Skeletal muscle satellite cell (primary cell): Measurements from ENCODE around the gene GALNT9.
A peak's percentile ranks its signal among the peaks of the same experiment; 100 is the strongest.

ENCODE experiments used
- H3K27me3 ChIP-seq: 2 replicates; pipeline ENCODE4 v1.7.0; 2013; ENCODE audit warnings: low read length; ENCODE audit not compliant: control insufficient read depth, insufficient read depth
- H3K36me3 ChIP-seq: 2 replicates; pipeline ENCODE4 v1.7.0; 2013; ENCODE audit warnings: mild to moderate bottlenecking, control low read depth, low read length; ENCODE audit not compliant: insufficient read depth
- H3K4me1 ChIP-seq: 2 replicates; pipeline ENCODE4 v1.7.0; 2013; ENCODE audit warnings: low read length; ENCODE audit not compliant: control insufficient read depth, insufficient read depth
- H3K4me2 ChIP-seq: 2 replicates; pipeline ENCODE4 v1.7.0; 2013; ENCODE audit warnings: mild to moderate bottlenecking, low read length
- H3K4me3 ChIP-seq: 2 replicates; pipeline ENCODE4 v1.7.0; 2013; ENCODE audit warnings: low read length
- H3K9ac ChIP-seq: 2 replicates; pipeline ENCODE4 v1.7.0; 2013; ENCODE audit warnings: mild to moderate bottlenecking, low read depth, low read length, moderate library complexity
- H3K9me3 ChIP-seq: replicated peaks from 2 replicates; pipeline ENCODE4 v1.7.0; 2013; ENCODE audit warnings: mild to moderate bottlenecking, control low read depth, low read length

Gene GALNT9

DNA sequence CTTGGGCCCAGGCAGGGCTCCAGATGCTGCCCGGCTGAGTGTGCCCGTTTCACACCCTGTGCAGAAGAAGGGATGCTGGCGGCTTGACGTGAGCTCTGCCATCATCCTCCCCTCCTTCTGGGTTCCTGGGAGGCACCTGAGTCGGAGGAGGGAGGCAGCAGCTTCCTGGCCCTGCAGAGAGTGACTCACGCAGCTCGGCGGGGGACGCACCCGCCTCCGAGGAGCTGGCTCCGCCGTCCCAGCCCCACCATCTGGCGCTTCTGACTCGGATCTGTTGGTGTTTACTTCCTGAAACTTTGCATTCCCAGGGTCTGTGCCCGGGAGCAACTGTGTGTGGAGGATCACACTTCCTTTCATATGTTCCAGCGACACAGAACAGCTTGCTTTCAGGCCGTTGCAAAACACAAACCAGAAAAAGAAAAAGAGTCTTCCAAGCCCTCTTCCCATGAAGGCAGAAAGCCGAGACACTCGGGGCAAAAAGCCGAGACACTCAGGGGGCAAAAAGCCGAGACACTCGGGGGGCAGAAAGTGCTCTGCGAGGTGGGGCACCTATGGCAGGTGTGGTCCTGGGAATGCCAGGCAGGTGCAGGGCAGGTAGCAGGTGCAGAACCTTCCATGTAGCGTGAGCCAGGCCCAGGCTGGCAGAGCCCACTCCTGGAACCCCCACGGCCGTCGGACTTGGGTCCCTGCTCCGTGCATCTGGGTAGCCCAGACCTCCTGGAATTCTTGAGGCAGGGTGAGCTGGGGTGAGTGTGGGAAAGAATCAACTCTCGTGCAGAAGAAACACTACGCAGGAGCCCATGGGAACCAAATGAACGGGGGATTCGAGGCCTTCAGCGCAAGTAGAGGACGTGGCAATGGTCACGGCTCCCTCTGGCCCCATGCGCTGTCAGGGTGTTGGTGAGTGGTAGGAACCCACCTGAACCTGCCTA is 27.6 kb upstream of the GALNT9 start:
- peaks cover 31% of the 10 kb centered on the region for H3K27me3 ChIP-seq
- H3K4me1 ChIP-seq: no peaks in the 10 kb centered on the region
- H3K4me3 ChIP-seq: no peak overlapping the region
- peaks cover 3% of the 10 kb centered on the region for H3K9me3 ChIP-seq
- H3K9ac ChIP-seq: no peak overlapping the region
- H3K36me3 ChIP-seq: no peaks in the 10 kb centered on the region
- peak overlapping the region; percentile 58 for H3K4me2 ChIP-seq

- no peak overlapping the region for H3K9ac ChIP-seq
- no peaks in the 10 kb centered on the region for H3K36me3 ChIP-seq
- H3K4me1 ChIP-seq: no peaks in the 10 kb centered on the region
- peaks cover 3% of the 10 kb centered on the region for H3K9me3 ChIP-seq
- no peak overlapping the region for H3K4me3 ChIP-seq
- H3K27me3 ChIP-seq: peaks cover 31% of the 10 kb centered on the region
- no peak overlapping the region for H3K4me2 ChIP-seq
Measured at GRCh38 chr12:132355742-132356681, 26.6 kb upstream of the GALNT9 start.

GRCh38 chr12:132354982-132355680 is 25.7 kb upstream of the GALNT9 start:
- no peaks in the 10 kb centered on the region for H3K36me3 ChIP-seq
- H3K9ac ChIP-seq: no peak overlapping the region
- H3K9me3 ChIP-seq: no peaks in the 10 kb centered on the region
- peaks cover 31% of the 10 kb centered on the region for H3K27me3 ChIP-seq
- H3K4me1 ChIP-seq: no peaks in the 10 kb centered on the region
- no peak overlapping the region for H3K4me3 ChIP-seq
- no peak overlapping the region for H3K4me2 ChIP-seq

- H3K27me3 ChIP-seq: peaks cover 31% of the 10 kb centered on the region
Measured at GRCh38 chr12:132354211-132354981, 25.0 kb upstream of the GALNT9 start.

GRCh38 chr12:132353811-132354210 is 24.4 kb upstream of the GALNT9 start:
- Histone ChIP-seq H3K9me3 (no peaks in the 10 kb centered on the region), H3K4me3 (no peak overlapping the region), H3K4me1 (no peaks in the 10 kb centered on the region), H3K36me3 (no peaks in the 10 kb centered on the region), H3K9ac (no peak overlapping the region), H3K4me2 (no peak overlapping the region), H3K27me3 (peaks cover 31% of the 10 kb centered on the region)

More at GRCh38 chr12:132354211-132354981, 25.0 kb upstream of the GALNT9 start:
- Histone ChIP-seq H3K9ac (no peak overlapping the region), H3K36me3 (no peaks in the 10 kb centered on the region), H3K4me2 (no peak overlapping the region), H3K4me1 (no peaks in the 10 kb centered on the region), H3K9me3 (no peaks in the 10 kb centered on the region), H3K4me3 (no peak overlapping the region)

GRCh38 chr12:132352896-132353800 is 23.8 kb upstream of the GALNT9 start:
- Histone ChIP-seq H3K27me3 (peaks cover 31% of the 10 kb centered on the region), H3K9ac (no peak overlapping the region), H3K4me3 (no peak overlapping the region), H3K4me1 (no peaks in the 10 kb centered on the region), H3K4me2 (no peak overlapping the region), H3K36me3 (no peaks in the 10 kb centered on the region), H3K9me3 (no peaks in the 10 kb centered on the region)

DNA sequence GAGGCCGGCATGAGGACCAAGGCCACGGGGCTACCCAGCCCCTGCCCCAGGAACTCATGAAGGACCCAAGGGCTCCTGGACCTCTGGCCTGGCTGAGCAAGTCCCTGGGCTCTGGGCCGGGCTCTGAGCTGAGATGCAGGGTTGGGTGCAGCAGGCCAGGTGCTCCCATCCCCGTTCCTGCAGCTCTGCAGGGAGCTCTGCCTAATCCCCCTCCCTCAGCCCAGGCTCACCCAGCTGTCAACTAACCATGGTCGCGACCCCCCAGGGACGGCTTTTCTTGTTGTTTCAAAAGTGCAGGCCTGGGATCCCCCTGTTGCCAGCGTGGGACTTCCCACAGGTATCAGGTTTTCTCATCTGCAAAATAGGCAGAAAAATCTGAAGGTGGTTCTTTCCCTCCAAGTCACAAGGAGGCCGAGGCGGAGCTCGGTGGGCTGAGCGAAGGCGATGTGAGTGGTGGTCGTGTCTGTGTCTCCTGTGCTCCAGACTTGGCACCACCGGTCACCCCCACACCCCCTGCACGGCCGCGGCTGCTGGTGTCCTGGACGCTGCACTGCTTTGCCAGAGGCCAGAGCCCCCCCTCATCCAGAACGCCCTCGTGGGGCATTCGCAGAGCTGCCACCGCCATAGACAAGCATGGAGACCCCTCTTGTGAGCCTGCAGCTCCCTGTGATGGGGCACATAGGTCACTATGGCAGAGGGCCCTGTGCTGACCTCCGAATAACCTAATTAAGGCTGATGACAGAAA is 22.5 kb upstream of the GALNT9 start:
- Histone ChIP-seq H3K9me3 (no peaks in the 10 kb centered on the region), H3K4me1 (no peaks in the 10 kb centered on the region), H3K4me3 (no peak overlapping the region), H3K4me2 (no peak overlapping the region), H3K36me3 (no peaks in the 10 kb centered on the region), H3K9ac (no peak overlapping the region), H3K27me3 (peaks cover 26% of the 10 kb centered on the region)

GRCh38 chr12:132349501-132350131 is 20.2 kb upstream of the GALNT9 start:
- no peak overlapping the region for H3K4me2 ChIP-seq
- H3K27me3 ChIP-seq: peaks cover 20% of the 10 kb centered on the region
- no peak overlapping the region for H3K9ac ChIP-seq
- no peaks in the 10 kb centered on the region for H3K9me3 ChIP-seq
- H3K4me3 ChIP-seq: no peak overlapping the region
- no peaks in the 10 kb centered on the region for H3K4me1 ChIP-seq
- H3K36me3 ChIP-seq: no peaks in the 10 kb centered on the region

- H3K4me1 ChIP-seq: no peaks in the 10 kb centered on the region
- H3K9ac ChIP-seq: no peak overlapping the region
- no peaks in the 10 kb centered on the region for H3K36me3 ChIP-seq
- H3K4me2 ChIP-seq: no peak overlapping the region
- no peaks in the 10 kb centered on the region for H3K9me3 ChIP-seq
- no peak overlapping the region for H3K4me3 ChIP-seq
- H3K27me3 ChIP-seq: peaks cover 16% of the 10 kb centered on the region
Measured at GRCh38 chr12:132348176-132348575, 18.8 kb upstream of the GALNT9 start.
